Muscle layer of colon (tissue), 2 donors: ENCODE measurements around the gene FARP1.

Experiments used
- H3K27ac ChIP-seq: one replicate; pipeline ENCODE4 v1.7.0; 2013; ENCODE audit warnings: low read depth, mild to moderate bottlenecking, low read length, moderate library complexity
- H3K27me3 ChIP-seq, 2 donors: one replicate each; pipeline ENCODE4 v1.7.0; 2013; ENCODE audit warnings: low read length in 2 of 2, mild to moderate bottlenecking in 2 of 2; ENCODE audit not compliant: insufficient read depth in 2 of 2, control insufficient read depth in 1 of 2
- H3K36me3 ChIP-seq: one replicate; pipeline ENCODE4 v1.7.0; 2013; ENCODE audit warnings: mild to moderate bottlenecking, low read length; ENCODE audit not compliant: insufficient read depth
- H3K4me1 ChIP-seq: one replicate; pipeline ENCODE4 v1.7.0; 2013; ENCODE audit warnings: mild to moderate bottlenecking, low read length; ENCODE audit not compliant: insufficient read depth
- H3K4me3 ChIP-seq, 2 donors: one replicate each; pipeline ENCODE4 v1.7.0; 2013; ENCODE audit warnings: low read length in 2 of 2, low read depth in 1 of 2, mild to moderate bottlenecking in 1 of 2, moderate library complexity in 1 of 2
- H3K9ac ChIP-seq: one replicate; pipeline ENCODE4 v1.7.0; 2013; ENCODE audit warnings: low read length
- H3K9me3 ChIP-seq: one replicate; pipeline ENCODE4 v1.7.0; 2013; ENCODE audit warnings: mild to moderate bottlenecking, low read length
- donor health status: abdominal sarcoma.
- donor health status: Adenocarcinoma of cecum.

FARP1 gene

DNA sequence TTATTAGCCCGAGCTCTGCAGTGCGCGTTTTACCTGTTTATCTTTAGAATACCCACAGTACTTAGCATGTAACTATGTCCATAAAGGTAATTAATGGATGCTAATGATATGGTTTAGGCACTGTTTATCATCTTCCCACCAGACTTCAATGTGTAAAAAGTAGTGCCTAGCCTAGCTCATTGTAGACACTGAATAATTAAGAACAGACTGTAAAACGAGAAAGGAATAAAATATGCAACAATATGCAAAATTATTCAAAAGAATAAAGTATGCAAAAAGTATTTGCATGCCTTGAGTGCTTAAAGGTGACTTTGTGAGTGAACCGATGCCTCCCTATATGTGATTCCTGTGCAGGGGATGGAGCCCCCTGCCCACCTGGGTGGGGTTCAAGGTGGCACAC lies 69.9 kb downstream of the FARP1 start:
- Histone ChIP-seq H3K9ac (no peak overlapping the region), H3K36me3 (no peaks in the 10 kb centered on the region), H3K27me3 (no peaks in the 10 kb centered on the region), H3K27ac (no peak overlapping the region), H3K4me1 (peaks cover 25% of the 10 kb centered on the region), H3K9me3 (no peaks in the 10 kb centered on the region), H3K4me3 (no peak overlapping the region)

DNA sequence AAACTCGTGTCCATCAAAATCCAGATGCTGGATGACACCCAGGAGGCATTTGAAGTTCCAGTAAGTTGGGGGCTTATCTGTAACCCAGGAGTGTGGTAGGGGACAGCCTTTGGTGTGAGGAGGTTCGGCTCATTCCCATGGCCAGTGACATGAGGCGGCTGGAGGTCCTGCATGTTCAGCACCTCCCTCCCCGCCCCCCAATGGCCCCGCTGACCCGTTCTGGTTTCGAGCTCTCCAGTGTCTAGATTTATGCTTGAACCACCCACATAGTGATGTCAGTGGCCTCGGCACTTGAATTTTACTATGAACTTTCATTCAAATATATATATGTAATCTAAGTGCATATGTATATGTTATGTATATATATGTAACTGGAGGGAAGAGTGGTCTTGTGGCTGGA lies 70.5 kb downstream of the FARP1 start:
- no peak overlapping the region for H3K4me3 ChIP-seq
- H3K27ac ChIP-seq: no peak overlapping the region
- peaks cover 19% of the 10 kb centered on the region for H3K4me1 ChIP-seq
- no peak overlapping the region for H3K9ac ChIP-seq
- no peaks in the 10 kb centered on the region for H3K36me3 ChIP-seq
- H3K27me3 ChIP-seq: no peaks in the 10 kb centered on the region
- no peaks in the 10 kb centered on the region for H3K9me3 ChIP-seq

DNA sequence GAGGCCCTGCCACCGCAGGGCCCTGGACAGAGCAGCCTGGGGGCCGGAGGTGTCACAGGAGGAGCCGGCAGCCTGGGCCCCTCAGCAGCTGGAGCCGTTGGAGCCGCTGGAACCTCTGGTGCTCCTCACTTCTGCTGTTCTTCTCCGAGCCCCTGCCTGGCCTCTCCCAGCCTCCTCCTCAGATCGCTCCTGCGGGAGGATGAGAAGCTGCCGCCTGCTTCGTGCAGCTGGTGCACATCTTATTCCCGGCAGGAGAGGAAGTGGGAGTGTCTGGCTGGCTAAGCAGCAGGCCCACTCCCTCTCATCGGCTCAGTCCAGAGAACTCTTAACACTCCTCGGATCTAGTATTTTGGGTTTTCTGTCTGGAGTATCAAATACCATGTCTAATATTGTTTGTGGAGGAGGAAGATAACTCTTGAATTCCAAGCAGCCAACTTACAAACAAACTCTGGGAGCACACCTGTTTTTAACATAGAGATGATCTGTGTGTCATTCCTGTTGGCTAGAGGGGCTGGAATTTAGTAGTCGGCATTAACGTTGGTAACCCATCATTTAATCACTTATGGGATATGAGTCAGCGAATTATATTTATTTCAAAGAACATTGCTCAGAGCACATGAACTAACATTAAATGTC lies 71.2 kb downstream of the FARP1 start:
- H3K4me3 ChIP-seq: no peak overlapping the region
- H3K9ac ChIP-seq: no peak overlapping the region
- peaks cover 19% of the 10 kb centered on the region for H3K4me1 ChIP-seq
- no peaks in the 10 kb centered on the region for H3K27me3 ChIP-seq
- peak overlapping the region; percentile 48 for H3K27ac ChIP-seq
- H3K9me3 ChIP-seq: no peaks in the 10 kb centered on the region
- no peaks in the 10 kb centered on the region for H3K36me3 ChIP-seq

DNA sequence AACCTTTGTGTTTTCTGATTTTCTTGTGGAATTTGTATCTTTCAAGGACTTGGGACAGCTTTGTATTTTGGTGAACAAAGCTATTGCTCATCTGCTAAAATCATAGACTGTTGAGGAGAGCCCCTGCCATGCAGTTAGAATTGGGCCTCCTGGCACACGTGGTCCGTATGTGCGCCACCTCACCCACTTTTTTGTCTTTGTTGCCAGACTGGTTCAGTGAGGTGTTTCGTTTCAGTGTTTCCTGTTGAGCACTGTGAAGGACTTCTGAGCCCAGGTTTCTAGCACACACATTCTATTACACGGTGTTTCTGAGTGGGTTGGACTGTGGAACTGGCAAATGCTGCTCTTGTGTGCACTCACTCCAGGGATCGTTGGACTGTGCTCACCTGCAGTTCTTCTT lies 71.8 kb downstream of the FARP1 start:
- H3K27ac ChIP-seq: no peak overlapping the region
- H3K36me3 ChIP-seq: no peaks in the 10 kb centered on the region
- H3K4me3 ChIP-seq: no peak overlapping the region
- H3K9me3 ChIP-seq: no peaks in the 10 kb centered on the region
- H3K4me1 ChIP-seq: peaks cover 20% of the 10 kb centered on the region
- no peak overlapping the region for H3K9ac ChIP-seq
- H3K27me3 ChIP-seq: no peaks in the 10 kb centered on the region

DNA sequence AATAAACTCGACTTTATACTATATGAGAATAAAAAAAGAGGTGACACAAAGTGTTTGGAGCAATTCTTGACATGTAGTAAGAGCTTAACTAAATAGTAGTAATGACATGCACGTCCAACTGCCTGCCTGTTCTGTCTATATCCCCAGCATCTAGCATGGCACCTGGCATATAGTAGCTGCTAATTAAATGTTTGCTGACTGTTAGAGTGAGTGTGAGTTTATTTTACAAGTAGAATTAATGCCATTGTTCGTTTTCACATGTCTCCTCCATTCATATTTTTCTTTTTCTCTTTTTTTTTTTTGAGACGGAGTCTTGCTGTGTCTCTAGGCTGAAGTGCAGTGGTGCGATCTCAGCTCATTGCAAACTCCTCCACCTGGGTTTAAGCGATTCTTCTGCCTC lies 72.6 kb downstream of the FARP1 start:
- H3K9me3 ChIP-seq: no peaks in the 10 kb centered on the region
- no peaks in the 10 kb centered on the region for H3K36me3 ChIP-seq
- H3K27ac ChIP-seq: no peak overlapping the region
- no peaks in the 10 kb centered on the region for H3K27me3 ChIP-seq
- no peak overlapping the region for H3K9ac ChIP-seq
- H3K4me3 ChIP-seq: no peak overlapping the region
- H3K4me1 ChIP-seq: peaks cover 28% of the 10 kb centered on the region

DNA sequence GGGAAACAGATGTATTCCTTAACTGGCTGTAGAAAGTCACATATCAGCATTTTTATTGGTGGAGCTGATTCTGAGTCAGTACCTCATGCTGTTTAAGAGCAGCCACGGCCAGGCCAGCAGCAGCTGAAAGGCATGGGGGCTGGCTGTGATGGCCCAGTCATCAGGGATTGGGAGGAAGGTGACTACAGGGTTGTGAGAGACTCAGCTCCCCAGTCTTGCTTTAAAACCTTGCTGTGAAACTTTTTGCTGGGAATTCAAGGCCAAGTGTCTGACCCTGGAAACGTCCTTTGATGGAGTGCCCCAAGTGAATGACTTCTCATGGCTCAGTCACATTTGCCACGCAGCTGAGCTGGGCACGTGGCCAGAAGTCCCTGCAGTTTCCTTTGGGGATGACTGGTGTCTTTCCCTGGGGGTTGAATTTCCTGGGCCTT lies 73.3 kb downstream of the FARP1 start:
- no peak overlapping the region for H3K9ac ChIP-seq
- no peak overlapping the region for H3K27ac ChIP-seq
- peaks cover 34% of the 10 kb centered on the region for H3K4me1 ChIP-seq

DNA sequence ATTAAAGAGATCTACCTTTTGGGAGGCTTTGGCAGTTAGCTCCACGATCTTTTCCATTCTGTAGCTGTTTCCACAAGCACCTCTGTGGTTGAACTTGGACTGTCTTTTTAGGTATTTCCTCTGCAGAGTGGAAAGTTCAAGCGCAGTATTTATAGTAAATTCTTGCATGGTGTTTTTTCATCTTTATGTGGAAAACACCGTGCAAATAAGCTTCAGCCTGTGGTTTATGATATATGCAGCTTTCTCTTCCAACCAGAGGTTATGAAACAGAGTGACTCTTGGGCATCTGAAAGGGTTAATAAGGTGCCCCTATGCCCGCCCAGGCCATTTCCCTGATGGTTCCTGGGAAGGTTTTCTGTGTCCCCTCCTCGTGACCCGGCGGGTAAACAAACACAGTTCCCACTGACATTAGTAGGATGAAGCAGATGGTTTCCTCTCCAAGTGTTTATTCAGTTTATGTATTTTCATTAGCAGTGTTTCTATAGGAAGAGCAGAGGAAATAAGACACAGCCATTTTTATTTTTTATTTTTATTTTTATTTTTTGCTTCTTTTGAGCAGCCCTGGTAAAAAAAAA lies 73.9 kb downstream of the FARP1 start:
- Histone ChIP-seq H3K4me3 (no peak overlapping the region), H3K9me3 (no peaks in the 10 kb centered on the region), H3K36me3 (no peaks in the 10 kb centered on the region), H3K4me1 (peaks cover 37% of the 10 kb centered on the region), H3K27me3 (no peaks in the 10 kb centered on the region), H3K9ac (no peak overlapping the region), H3K27ac (peak overlapping the region; percentile 25)

More for the DNA sequence above, 73.3 kb downstream of the FARP1 start:
- no peak overlapping the region for H3K4me3 ChIP-seq
- no peaks in the 10 kb centered on the region for H3K9me3 ChIP-seq
- no peaks in the 10 kb centered on the region for H3K27me3 ChIP-seq
- H3K36me3 ChIP-seq: no peaks in the 10 kb centered on the region

DNA sequence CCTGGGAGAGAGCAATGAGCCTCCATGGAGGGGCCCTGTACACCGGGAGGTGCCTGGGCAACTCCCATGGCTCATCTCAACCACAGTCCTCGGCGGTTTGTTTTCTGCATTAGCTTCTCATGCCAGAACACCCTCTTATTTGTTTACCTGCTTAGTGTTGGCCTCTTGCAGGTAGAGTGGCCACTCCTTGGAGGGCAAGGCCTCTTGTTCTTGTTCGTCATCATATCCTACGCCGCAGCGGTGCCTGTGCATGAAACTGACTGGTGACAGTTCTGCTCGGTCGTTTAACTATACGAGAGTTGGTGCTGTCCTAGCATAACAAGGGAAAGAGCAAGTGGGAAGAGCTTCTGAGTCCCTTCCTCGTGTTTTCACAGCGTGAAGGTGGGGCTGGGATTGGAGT lies 74.7 kb downstream of the FARP1 start:
- peaks cover 39% of the 10 kb centered on the region for H3K4me1 ChIP-seq
- H3K27ac ChIP-seq: no peak overlapping the region
- no peak overlapping the region for H3K9ac ChIP-seq
- no peak overlapping the region for H3K4me3 ChIP-seq
- H3K9me3 ChIP-seq: no peaks in the 10 kb centered on the region
- H3K36me3 ChIP-seq: no peaks in the 10 kb centered on the region
- H3K27me3 ChIP-seq: no peaks in the 10 kb centered on the region

DNA sequence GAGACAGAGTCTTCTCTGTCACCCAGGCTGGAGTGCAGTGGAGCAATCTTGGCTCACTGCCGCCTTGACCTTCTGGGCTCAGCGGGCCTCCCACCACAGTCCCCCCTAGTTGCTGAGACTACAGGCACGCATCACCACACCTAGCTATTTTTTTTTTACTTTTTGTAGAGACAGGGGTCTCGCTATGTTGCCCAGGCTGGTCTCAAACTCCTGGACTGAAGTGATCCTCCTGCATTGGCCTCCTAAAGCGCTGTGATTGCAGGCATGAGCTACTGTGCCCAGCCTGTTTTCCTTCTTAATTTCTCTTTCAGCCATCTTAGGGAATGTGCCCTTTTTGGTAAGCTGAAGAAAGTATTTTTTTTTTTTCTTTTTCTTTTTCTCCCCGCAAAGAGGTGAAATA lies 76.8 kb downstream of the FARP1 start:
- Histone ChIP-seq H3K4me3 (no peak overlapping the region), H3K27ac (no peak overlapping the region), H3K9ac (no peak overlapping the region), H3K36me3 (no peaks in the 10 kb centered on the region), H3K4me1 (peaks cover 30% of the 10 kb centered on the region), H3K9me3 (no peaks in the 10 kb centered on the region), H3K27me3 (no peaks in the 10 kb centered on the region)

DNA sequence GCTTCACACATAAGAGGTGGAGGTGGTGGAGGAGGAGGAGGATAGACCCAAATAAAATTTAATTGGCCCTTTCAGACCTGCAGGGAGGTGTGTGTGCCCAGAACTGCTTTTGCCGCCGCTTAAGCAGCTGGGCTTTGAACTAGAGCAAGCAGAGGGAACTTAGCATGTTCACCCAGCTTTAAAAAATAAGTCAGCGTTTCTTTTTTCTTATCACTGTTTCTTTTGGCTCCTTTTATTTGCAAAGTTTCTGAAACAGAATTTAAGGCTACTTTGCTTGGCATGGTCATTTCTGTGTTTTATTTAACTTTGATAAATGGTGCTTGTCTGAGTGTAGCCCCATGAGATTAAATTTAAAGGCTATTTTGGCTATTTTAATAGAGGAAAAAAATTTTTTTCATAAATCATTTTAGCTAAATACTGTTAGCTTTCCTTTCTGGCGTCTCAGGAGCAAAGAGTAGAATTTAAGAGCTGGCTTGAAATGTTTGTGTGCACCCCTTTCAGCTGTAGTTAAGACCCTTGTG lies 77.4 kb downstream of the FARP1 start:
- H3K27me3 ChIP-seq: no peaks in the 10 kb centered on the region
- H3K4me1 ChIP-seq: peaks cover 27% of the 10 kb centered on the region
- no peaks in the 10 kb centered on the region for H3K9me3 ChIP-seq
- H3K27ac ChIP-seq: no peak overlapping the region
- no peaks in the 10 kb centered on the region for H3K36me3 ChIP-seq
- H3K4me3 ChIP-seq: no peak overlapping the region
- H3K9ac ChIP-seq: no peak overlapping the region

DNA sequence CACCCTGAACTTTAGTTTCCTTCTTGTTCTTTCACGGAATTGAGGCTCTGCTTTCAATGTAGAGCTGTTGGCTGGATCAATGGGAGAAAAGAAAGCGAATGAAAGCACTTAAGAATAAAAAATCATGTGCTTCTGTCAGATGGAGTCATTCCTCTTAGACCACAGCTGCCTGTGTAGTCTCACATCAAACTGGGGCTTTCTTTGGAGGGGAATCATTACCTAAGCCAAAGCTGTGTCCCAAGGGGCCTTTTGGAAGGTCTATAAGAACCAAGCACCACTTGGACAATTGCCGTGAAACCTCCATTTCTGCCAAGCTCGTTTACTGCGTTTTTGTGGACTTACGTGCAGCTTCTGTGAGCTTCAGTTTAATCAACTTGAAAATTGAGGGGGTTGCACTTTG lies 78.3 kb downstream of the FARP1 start:
- Histone ChIP-seq H3K9me3 (no peaks in the 10 kb centered on the region), H3K4me3 (no peak overlapping the region), H3K27me3 (no peaks in the 10 kb centered on the region), H3K9ac (no peak overlapping the region), H3K36me3 (no peaks in the 10 kb centered on the region), H3K27ac (no peak overlapping the region), H3K4me1 (peaks cover 36% of the 10 kb centered on the region)

DNA sequence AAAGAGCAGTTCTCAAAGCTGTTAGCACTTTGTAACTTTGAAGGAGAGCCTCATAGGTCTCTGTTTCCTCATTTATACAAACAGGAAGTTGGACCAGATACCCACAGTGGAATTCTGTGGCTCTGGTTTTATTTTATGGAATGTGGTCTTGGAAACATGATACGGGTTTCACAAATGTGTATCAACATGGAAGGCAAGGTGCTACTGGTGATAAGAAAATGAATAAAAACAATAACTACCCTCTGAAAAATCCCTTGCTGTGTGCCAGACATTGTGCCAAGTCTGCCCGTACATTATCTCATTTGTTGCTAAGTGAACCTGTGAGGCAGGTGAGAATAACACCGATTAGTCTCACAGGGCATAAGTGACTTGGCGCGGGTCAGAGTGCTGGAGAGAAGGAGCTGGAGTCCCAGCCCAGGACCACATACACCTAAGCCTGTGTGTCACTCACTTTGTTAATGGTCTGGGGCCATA lies 79.2 kb downstream of the FARP1 start:
- H3K4me1 ChIP-seq: peaks cover 37% of the 10 kb centered on the region
- H3K9me3 ChIP-seq: no peaks in the 10 kb centered on the region
- H3K27ac ChIP-seq: no peak overlapping the region
- no peaks in the 10 kb centered on the region for H3K27me3 ChIP-seq
- H3K9ac ChIP-seq: no peak overlapping the region
- H3K36me3 ChIP-seq: no peaks in the 10 kb centered on the region
- no peak overlapping the region for H3K4me3 ChIP-seq
